K562 (cell line): ENCODE data around the gene EDDM13. TPM values are rescaled to one million over a fixed set of nuclear protein-coding genes. Genes with fewer than 3 reads are reported as not detected.

Source experiments
- ATAC-seq: fragments of 200-7000 bp; cut with Tn5 transposase; 3 replicates; pipeline ENCODE4 v1.9.1; 2020; ENCODE audit warnings: moderate library complexity
- BruUV-seq: library from RNA; stranded (reverse); fragments of 400-500 nt; replicated peaks from 2 replicates; lab custom pipeline; 2021; lab: Mats Ljungman, UMichigan
- CTCF ChIA-PET: fragments of 300-600 bp; formaldehyde crosslinking; extraction: SDS; loops from one replicate; lab custom pipeline; 2021; ENCODE audit warnings: low intra/inter-chr PET ratio; lab: Yijun Ruan, JAX
- POLR2A ChIA-PET: fragments of 300-600, 350-650 bp; sonication (Branson Sonifier 250); formaldehyde crosslinking; extraction: SDS; loops from one replicate; lab custom pipeline; 2021; ENCODE audit warnings: antibody characterized with exemption, inconsistent platforms; lab: Yijun Ruan, JAX
- DNase-seq, 4 experiments: peaks; one replicate each; pipeline versions ENCODE4 v3.0.0 to v3.0.0-alpha.2; 2011 to 2018; ENCODE audit warnings: low spot score in 3 of 4, mixed read lengths in 3 of 4; ENCODE audit errors: extremely low read depth in 1 of 4
- FAIRE-seq: peaks from 2 replicates; lab custom pipeline; 2011; peaks lifted over from hg19 to GRCh38; lab: Jason Lieb, UNC
- H2AFZ ChIP-seq: 2 replicates; pipeline ENCODE4 v1.6.0; 2011; ENCODE audit warnings: low read depth, low read length, control low read depth, inconsistent platforms
- H3K27ac ChIP-seq: fragments of 200-600 bp; 3 replicates; pipeline ENCODE4 v1.8.0; 2011; ENCODE audit warnings: low read depth, mild to moderate bottlenecking, control low read depth, inconsistent platforms, low read length, moderate library complexity, mixed read lengths; ENCODE audit errors: extremely low read depth
- H3K27me3 ChIP-seq, 2 experiments: fragments of 300-600 bp in 1 of 2; 2 replicates in 1 of 2; 3 replicates in 1 of 2; pipeline versions ENCODE4 v1.6.0 to v1.8.0; 2011; ENCODE audit warnings: inconsistent platforms in 2 of 2, low read length in 2 of 2, mild to moderate bottlenecking in 1 of 2, mixed read lengths in 1 of 2, moderate library complexity in 1 of 2; ENCODE audit not compliant: control insufficient read depth in 2 of 2, insufficient read depth in 2 of 2
- H3K36me3 ChIP-seq: fragments of 300-600 bp; 3 replicates; pipeline ENCODE4 v1.8.0; 2011; ENCODE audit warnings: mild to moderate bottlenecking, low read length, inconsistent platforms; ENCODE audit not compliant: control insufficient read depth, insufficient read depth
- H3K4me1 ChIP-seq, 2 experiments: fragments of 200-600 bp in 1 of 2; replicated peaks in 1 of 2; 2 replicates in 1 of 2; 3 replicates in 1 of 2; pipeline versions ENCODE4 v1.5.1 to v1.8.0; 2011; ENCODE audit warnings: inconsistent platforms in 2 of 2, low read length in 2 of 2, mild to moderate bottlenecking in 1 of 2, mixed read lengths in 1 of 2, moderate library complexity in 1 of 2; ENCODE audit not compliant: control insufficient read depth in 2 of 2, insufficient read depth in 2 of 2
- H3K4me2 ChIP-seq: 2 replicates; pipeline ENCODE4 v1.6.1; 2011; ENCODE audit warnings: low read length, control low read depth, inconsistent platforms, mixed read lengths; ENCODE audit not compliant: insufficient read depth
- H3K4me3 ChIP-seq: fragments of 200-600 bp; sonication (generic), shearing (Covaris generic); 2 replicates; pipeline ENCODE4 v1.5.1; 2016; ENCODE audit warnings: control low read depth, inconsistent platforms
- H3K79me2 ChIP-seq: fragments of 200-600 bp; 3 replicates; pipeline ENCODE4 v1.8.0; 2011; ENCODE audit warnings: low read length, inconsistent platforms; ENCODE audit not compliant: control insufficient read depth, insufficient read depth
- H3K9ac ChIP-seq, 2 experiments: 2 replicates each; pipeline versions ENCODE4 v1.6.0 to v1.6.1; 2011; ENCODE audit warnings: low read depth in 2 of 2, low read length in 2 of 2, control low read depth in 1 of 2, inconsistent platforms in 1 of 2, mild to moderate bottlenecking in 1 of 2, mixed read lengths in 1 of 2; ENCODE audit not compliant: insufficient read depth in 1 of 2
- H3K9me1 ChIP-seq: one replicate; pipeline ENCODE4 v1.6.0; 2011; ENCODE audit warnings: inconsistent platforms, mild to moderate bottlenecking, low read length, moderate library complexity; ENCODE audit not compliant: control insufficient read depth, insufficient read depth
- H3K9me3 ChIP-seq: replicated peaks from 2 replicates; pipeline ENCODE4 v1.5.1; 2011; ENCODE audit warnings: low read depth, low read length, inconsistent platforms; ENCODE audit not compliant: control insufficient read depth, insufficient read depth
- H4K20me1 ChIP-seq: replicated peaks from 2 replicates; pipeline ENCODE4 v1.6.1; 2011; ENCODE audit warnings: low read length, inconsistent platforms, mixed read lengths; ENCODE audit not compliant: control insufficient read depth, insufficient read depth
- BMI1 ChIP-seq: fragments of 150-350 bp; IDR thresholded peaks from 2 replicates; pipeline ENCODE4 v1.6.1; 2014; ENCODE audit warnings: low read length
- BRD4 ChIP-seq: fragments of 200-600 bp; sonication (generic); IDR thresholded peaks from 2 replicates; pipeline ENCODE4 v1.6.1; 2017; ENCODE audit warnings: inconsistent platforms
- KDM5B ChIP-seq: fragments of 200-600 bp; sonication (generic); IDR thresholded peaks from 2 replicates; pipeline ENCODE4 v1.6.1; 2012; ENCODE audit warnings: low read depth, mild to moderate bottlenecking, moderate library complexity, low read length, control low read depth, inconsistent platforms; ENCODE audit not compliant: insufficient replicate concordance
- LEF1 ChIP-seq: fragments of 450-650 bp; IDR thresholded peaks from 2 replicates; pipeline ENCODE4 v1.6.1; 2016; ENCODE audit warnings: mild to moderate bottlenecking
- MEF2A ChIP-seq: IDR thresholded peaks from 2 replicates; pipeline ENCODE4 v1.6.1; 2011; ENCODE audit warnings: low read depth, mild to moderate bottlenecking, low read length, moderate library complexity; ENCODE audit not compliant: control insufficient read depth
- NFE2L1 ChIP-seq: fragments of 450-650 bp; IDR thresholded peaks from 2 replicates; pipeline ENCODE4 v1.6.1; 2016; ENCODE audit warnings: missing genetic modification characterization, low read depth, mild to moderate bottlenecking, missing compliant biosample characterization, moderate library complexity, borderline replicate concordance
- SMARCA5 ChIP-seq: fragments of 450-650 bp; IDR thresholded peaks from 2 replicates; pipeline ENCODE4 v1.6.1; 2016
- SRF ChIP-seq, 2 experiments: fragments of 250-450, 450-650 bp in 1 of 2; sonication (Bioruptor Pico) in 1 of 2; sonication (generic) in 1 of 2; formaldehyde crosslinking; IDR thresholded peaks; 2 replicates each; pipeline versions ENCODE4 v1.5.0 to v1.5.1; 2020 to 2022; ENCODE audit warnings: mild to moderate bottlenecking in 1 of 2, missing genetic modification reagents in 1 of 2
- TEAD4 ChIP-seq, 2 experiments: sonication (generic) in 1 of 2; formaldehyde crosslinking in 1 of 2; IDR thresholded peaks; 2 replicates each; pipeline versions ENCODE4 v1.6.1 to v1.8.0; 2012 to 2022; ENCODE audit warnings: borderline replicate concordance in 1 of 2, inconsistent platforms in 1 of 2, low read length in 1 of 2, mild to moderate bottlenecking in 1 of 2, missing genetic modification reagents in 1 of 2
- ZBTB49 ChIP-seq: sonication (generic); formaldehyde crosslinking; IDR thresholded peaks from 2 replicates; pipeline ENCODE4 v1.8.0; 2022; ENCODE audit warnings: missing genetic modification reagents, mild to moderate bottlenecking, borderline replicate concordance
- ZNF146 ChIP-seq: IDR thresholded peaks from one replicate; pipeline ENCODE4 v1.6.1; 2018; ENCODE audit warnings: missing compliant biosample characterization; ENCODE audit not compliant: unreplicated experiment
- WGBS: fragments of 100-300 bp; shearing (Covaris generic); methylation state at CpG from one replicate; pipeline ENCODE4 v1.1.6; 2016; ENCODE audit warnings: low coverage, mixed read lengths; ENCODE audit not compliant: insufficient coverage; ENCODE audit errors: missing lambda C conversion rate; 5-methylcytosine and 5-hydroxymethylcytosine counted together
- in situ Hi-C: fragments of 300-500 bp; cut with MboI; formaldehyde crosslinking; loops from 4 replicates; pipeline ENCODE4 v1.15.0; 2018; ENCODE audit warnings: inconsistent platforms, mixed read lengths
- intact Hi-C: fragments of 100-400 bp; cut with micrococcal nuclease; formaldehyde crosslinking; loops from 2 replicates; pipeline ENCODE4 v1.14.2; 2022
- polyA plus RNA-seq, 8 experiments: library from polyadenylated mRNA; depleted of rRNA in 4 of 8; stranded (reverse) in 5 of 8; unstranded in 3 of 8; fragments of >200 nt; fragmentation: Nextera tagmentation in 2 of 8; fragmentation: Illumina TruSeq in 1 of 8; extraction: Ambion mirVana in 2 of 8; extraction: Trizol in 1 of 8; gene quantifications; 2 replicates each; pipeline versions ENCODE4 v1.2.1 to v1.2.3, GENCODE V29; 2011 to 2014; ENCODE audit warnings: inconsistent platforms in 1 of 8, missing spikeins in 1 of 8
- total RNA-seq, 7 experiments: library from RNA; depleted of rRNA in 6 of 7; stranded (reverse); fragments of >200 nt in 6 of 7; fragmentation: Illumina TruSeq in 2 of 7; extraction: Trizol in 2 of 7; gene quantifications; 2 replicates each; pipeline versions ENCODE4 v1.2.1 to v1.2.3, GENCODE V29; 2011 to 2021; ENCODE audit warnings: low replicate concordance in 1 of 7
- TF ChIP-seq, protein P1 (sequence below): fragments of 450-650 bp; IDR thresholded peaks from 2 replicates; pipeline ENCODE4 v1.6.1; 2017; ENCODE audit warnings: antibody characterized with exemption, mild to moderate bottlenecking
- TF ChIP-seq, protein P2 (sequence below): sonication (generic); formaldehyde crosslinking; IDR thresholded peaks from 2 replicates; pipeline ENCODE4 v1.8.1; 2022; ENCODE audit warnings: missing genetic modification reagents

Gene EDDM13
- total and polyA plus RNA-seq, 9 of the 15 experiments (the other 6 are each of a cell fraction or from before 2014, with no cell fraction given): 2.0 to 7.7 (median 4.1) TPM

DNA sequence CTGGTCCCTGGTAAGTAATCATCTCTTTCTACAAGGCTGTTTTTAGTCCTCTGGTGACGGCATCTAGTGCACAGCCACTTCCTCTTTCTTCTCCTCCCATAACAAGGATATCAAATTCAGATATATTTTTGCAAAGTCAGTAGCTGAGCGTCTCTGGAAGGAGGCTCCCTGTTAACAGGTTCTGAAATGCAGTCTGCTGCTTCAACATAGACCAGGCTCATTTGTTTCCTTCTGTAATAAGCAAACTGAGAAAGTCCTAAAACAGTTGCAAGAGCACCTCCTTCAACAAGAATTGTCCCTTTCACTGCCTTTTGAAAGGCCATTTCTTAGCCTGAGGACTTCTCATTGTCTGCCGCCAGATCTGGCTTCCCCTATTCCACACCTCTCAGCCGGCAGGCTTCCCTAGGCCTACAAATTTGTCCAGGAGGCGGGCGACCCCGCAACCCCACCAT, 49.5 kb downstream of the EDDM13 start (continued):
- TF ChIP-seq, protein P1, sequence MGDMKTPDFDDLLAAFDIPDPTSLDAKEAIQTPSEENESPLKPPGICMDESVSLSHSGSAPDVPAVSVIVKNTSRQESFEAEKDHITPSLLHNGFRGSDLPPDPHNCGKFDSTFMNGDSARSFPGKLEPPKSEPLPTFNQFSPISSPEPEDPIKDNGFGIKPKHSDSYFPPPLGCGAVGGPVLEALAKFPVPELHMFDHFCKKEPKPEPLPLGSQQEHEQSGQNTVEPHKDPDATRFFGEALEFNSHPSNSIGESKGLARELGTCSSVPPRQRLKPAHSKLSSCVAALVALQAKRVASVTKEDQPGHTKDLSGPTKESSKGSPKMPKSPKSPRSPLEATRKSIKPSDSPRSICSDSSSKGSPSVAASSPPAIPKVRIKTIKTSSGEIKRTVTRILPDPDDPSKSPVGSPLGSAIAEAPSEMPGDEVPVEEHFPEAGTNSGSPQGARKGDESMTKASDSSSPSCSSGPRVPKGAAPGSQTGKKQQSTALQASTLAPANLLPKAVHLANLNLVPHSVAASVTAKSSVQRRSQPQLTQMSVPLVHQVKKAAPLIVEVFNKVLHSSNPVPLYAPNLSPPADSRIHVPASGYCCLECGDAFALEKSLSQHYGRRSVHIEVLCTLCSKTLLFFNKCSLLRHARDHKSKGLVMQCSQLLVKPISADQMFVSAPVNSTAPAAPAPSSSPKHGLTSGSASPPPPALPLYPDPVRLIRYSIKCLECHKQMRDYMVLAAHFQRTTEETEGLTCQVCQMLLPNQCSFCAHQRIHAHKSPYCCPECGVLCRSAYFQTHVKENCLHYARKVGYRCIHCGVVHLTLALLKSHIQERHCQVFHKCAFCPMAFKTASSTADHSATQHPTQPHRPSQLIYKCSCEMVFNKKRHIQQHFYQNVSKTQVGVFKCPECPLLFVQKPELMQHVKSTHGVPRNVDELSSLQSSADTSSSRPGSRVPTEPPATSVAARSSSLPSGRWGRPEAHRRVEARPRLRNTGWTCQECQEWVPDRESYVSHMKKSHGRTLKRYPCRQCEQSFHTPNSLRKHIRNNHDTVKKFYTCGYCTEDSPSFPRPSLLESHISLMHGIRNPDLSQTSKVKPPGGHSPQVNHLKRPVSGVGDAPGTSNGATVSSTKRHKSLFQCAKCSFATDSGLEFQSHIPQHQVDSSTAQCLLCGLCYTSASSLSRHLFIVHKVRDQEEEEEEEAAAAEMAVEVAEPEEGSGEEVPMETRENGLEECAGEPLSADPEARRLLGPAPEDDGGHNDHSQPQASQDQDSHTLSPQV: peak; percentile 56; the same call in 1 of the 2 replicates
- TF ChIP-seq ZBTB49: no peak

- H3K9ac ChIP-seq: no peak overlapping the region
- peaks cover 11 to 29% of the 10 kb centered on the region in 2 experiments for H3K4me1 ChIP-seq
- ChIA-PET CTCF (interaction anchor here (0.6 kb wide), 2 partner anchors 71 to 681 kb away, joined by 5 to 6 read pairs; no protein-coding TSS in a partner anchor), POLR2A (interaction anchor here (1.2 kb wide), 1 partner anchor 15 kb away, joined by 4 read pairs; no protein-coding TSS in a partner anchor)
- in situ Hi-C loops: loop anchor here (25.0 kb wide), 1 partner anchor 687 kb away; the partner anchor contains the start of genes CCDC106, ZNF580 and ZNF581
- DNase-seq: no peak
- H3K9me1 ChIP-seq: no peaks in the 10 kb centered on the region
- H3K4me3 ChIP-seq: no peak overlapping the region
- no peaks in the 10 kb centered on the region for H3K79me2 ChIP-seq
- no peaks in the 10 kb centered on the region for H3K36me3 ChIP-seq
- intact Hi-C loops: no loop called here
- no peaks in the 10 kb centered on the region for H3K27me3 ChIP-seq
- no peak overlapping the region for H3K27ac ChIP-seq
- no peak for ATAC-seq
- H3K9me3 ChIP-seq: peaks cover 10% of the 10 kb centered on the region
- FAIRE-seq: no peak
- H3K4me2 ChIP-seq: no peak overlapping the region
- H2AFZ ChIP-seq: peak overlapping the region; percentile 47; the same call in 1 of the 2 replicates
- no peaks in the 10 kb centered on the region for H4K20me1 ChIP-seq
- BruUV-seq: no TSS peak
- 73% methylated on average over 1 of the region's 1 CpG for WGBS
- TF ChIP-seq ZNF146 (peak; percentile 1), BRD4 (no peak), KDM5B (no peak), MEF2A (0 out of 2 replicates have a peak, but pooled peaks have one; percentile 32), SRF (CRISPR knock-in tag; IDR thresholded peaks at IDR 0.05) (no peak), TEAD4 (IDR thresholded peaks at IDR 0.05; ENCODE audit: low read length) (no peak), TEAD4 (CRISPR knock-in tag; IDR thresholded peaks at IDR 0.05; ENCODE audit: borderline replicate concordance) (no peak), SMARCA5 (no peak), BMI1 (no peak), NFE2L1 (tag) (no peak), LEF1 (no peak)
- TF ChIP-seq, protein P2, sequence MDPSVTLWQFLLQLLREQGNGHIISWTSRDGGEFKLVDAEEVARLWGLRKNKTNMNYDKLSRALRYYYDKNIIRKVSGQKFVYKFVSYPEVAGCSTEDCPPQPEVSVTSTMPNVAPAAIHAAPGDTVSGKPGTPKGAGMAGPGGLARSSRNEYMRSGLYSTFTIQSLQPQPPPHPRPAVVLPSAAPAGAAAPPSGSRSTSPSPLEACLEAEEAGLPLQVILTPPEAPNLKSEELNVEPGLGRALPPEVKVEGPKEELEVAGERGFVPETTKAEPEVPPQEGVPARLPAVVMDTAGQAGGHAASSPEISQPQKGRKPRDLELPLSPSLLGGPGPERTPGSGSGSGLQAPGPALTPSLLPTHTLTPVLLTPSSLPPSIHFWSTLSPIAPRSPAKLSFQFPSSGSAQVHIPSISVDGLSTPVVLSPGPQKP: no peak
Observed at GRCh38 chr19:56324436-56324835, 51.9 kb downstream of the EDDM13 start.
